Thoracic aorta (tissue), 2 donors: ENCODE data around the gene MCM5. TPM values are rescaled to one million over a fixed set of nuclear protein-coding genes. Genes with fewer than 3 reads are reported as not detected.
"Not testable (repeated sequence)": the region's sequence is repeated elsewhere in the genome, so short reads cannot be mapped to it uniquely, and the experiment has no call there.

Experiments
- ATAC-seq: fragments of 150-250 bp; one replicate; pipeline ENCODE4 v1.8.0; 2017; ENCODE audit warnings: low read depth; ENCODE audit not compliant: insufficient number of reproducible peaks, low FRiP score
- DNase-seq: peaks from one replicate; pipeline ENCODE4 v3.0.0-alpha.2; 2020; ENCODE audit warnings: low spot score
- H3K27ac ChIP-seq, 2 donors: fragments of 200-600 bp; sonication (generic); 1 replicate in 1 of 2; 2 replicates in 1 of 2; pipeline ENCODE4 v1.5.1; 2016; ENCODE audit warnings: mild to moderate bottlenecking in 2 of 2, moderate library complexity in 2 of 2
- H3K27me3 ChIP-seq: fragments of 200-600 bp; sonication (generic); replicated peaks from 2 replicates; pipeline ENCODE4 v1.6.0; 2016; ENCODE audit warnings: mild to moderate bottlenecking; ENCODE audit not compliant: insufficient read depth
- H3K36me3 ChIP-seq: fragments of 200-600 bp; sonication (generic); one replicate; pipeline ENCODE4 v1.5.1; 2016
- H3K4me1 ChIP-seq, 2 donors: fragments of 200-600 bp; sonication (generic); 1 replicate in 1 of 2; 2 replicates in 1 of 2; pipeline versions ENCODE4 v1.5.1 to v1.6.0; 2016; ENCODE audit warnings: low read depth in 2 of 2, mild to moderate bottlenecking in 1 of 2; ENCODE audit not compliant: control insufficient read depth in 1 of 2
- H3K4me3 ChIP-seq: fragments of 200-600 bp; sonication (generic); 2 replicates; pipeline ENCODE4 v1.5.1; 2016; ENCODE audit warnings: mild to moderate bottlenecking
- H3K9me3 ChIP-seq: fragments of 200-600 bp; sonication (generic); 2 replicates; pipeline ENCODE4 v1.5.1; 2016
- total RNA-seq, 2 donors: library from RNA; depleted of rRNA; stranded (reverse); fragments of >200 nt; gene quantifications; one replicate each; pipeline versions ENCODE4 v1.1.0 to v1.2.3, GENCODE V29; 2016
- TF ChIP-seq, protein P1 (sequence below): fragments of 200-600 bp; sonication (generic); IDR thresholded peaks from one replicate; pipeline ENCODE4 v1.5.1; 2019; ENCODE audit warnings: antibody characterized with exemption

Gene MCM5
- total RNA-seq, 2 donors from 2014 or later: 18.1 to 53.1 TPM

- H3K4me1 ChIP-seq: no peaks in the 10 kb centered on the region
These were observed 55.6 kb downstream of the MCM5 start for GRCh38 chr22:35455529-35455928.

GRCh38 chr22:35456757-35457156 is 56.8 kb downstream of the MCM5 start:
- ATAC-seq: no peak
- DNase-seq: no peak
- Histone ChIP-seq H3K4me1 (no peaks in the 10 kb centered on the region), H3K9me3 (no peaks in the 10 kb centered on the region), H3K4me3 (no peak overlapping the region), H3K27me3 (no peaks in the 10 kb centered on the region), H3K36me3 (no peaks in the 10 kb centered on the region), H3K27ac (no peak overlapping the region)
- TF ChIP-seq, protein P1, sequence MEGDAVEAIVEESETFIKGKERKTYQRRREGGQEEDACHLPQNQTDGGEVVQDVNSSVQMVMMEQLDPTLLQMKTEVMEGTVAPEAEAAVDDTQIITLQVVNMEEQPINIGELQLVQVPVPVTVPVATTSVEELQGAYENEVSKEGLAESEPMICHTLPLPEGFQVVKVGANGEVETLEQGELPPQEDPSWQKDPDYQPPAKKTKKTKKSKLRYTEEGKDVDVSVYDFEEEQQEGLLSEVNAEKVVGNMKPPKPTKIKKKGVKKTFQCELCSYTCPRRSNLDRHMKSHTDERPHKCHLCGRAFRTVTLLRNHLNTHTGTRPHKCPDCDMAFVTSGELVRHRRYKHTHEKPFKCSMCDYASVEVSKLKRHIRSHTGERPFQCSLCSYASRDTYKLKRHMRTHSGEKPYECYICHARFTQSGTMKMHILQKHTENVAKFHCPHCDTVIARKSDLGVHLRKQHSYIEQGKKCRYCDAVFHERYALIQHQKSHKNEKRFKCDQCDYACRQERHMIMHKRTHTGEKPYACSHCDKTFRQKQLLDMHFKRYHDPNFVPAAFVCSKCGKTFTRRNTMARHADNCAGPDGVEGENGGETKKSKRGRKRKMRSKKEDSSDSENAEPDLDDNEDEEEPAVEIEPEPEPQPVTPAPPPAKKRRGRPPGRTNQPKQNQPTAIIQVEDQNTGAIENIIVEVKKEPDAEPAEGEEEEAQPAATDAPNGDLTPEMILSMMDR: no peak

More at GRCh38 chr22:35455529-35455928, 55.6 kb downstream of the MCM5 start:
- Histone ChIP-seq H3K36me3 (no peaks in the 10 kb centered on the region), H3K9me3 (no peaks in the 10 kb centered on the region), H3K27ac (no peak overlapping the region), H3K4me3 (no peak overlapping the region), H3K27me3 (no peaks in the 10 kb centered on the region)
- ATAC-seq (no peak), DNase-seq (no peak)
- TF ChIP-seq, protein P1: no peak

- H3K36me3 ChIP-seq: no peaks in the 10 kb centered on the region
- ATAC-seq: no peak
- no peaks in the 10 kb centered on the region for H3K4me1 ChIP-seq
- H3K4me3 ChIP-seq: no peak overlapping the region
- no peaks in the 10 kb centered on the region for H3K9me3 ChIP-seq
- TF ChIP-seq, protein P1: no peak
- no peak overlapping the region for H3K27ac ChIP-seq
- H3K27me3 ChIP-seq: no peaks in the 10 kb centered on the region
- DNase-seq: no peak
These were observed 58.0 kb downstream of the MCM5 start for GRCh38 chr22:35457729-35458546.

- no peaks in the 10 kb centered on the region for H3K27me3 ChIP-seq
- no peaks in the 10 kb centered on the region for H3K4me1 ChIP-seq
- H3K27ac ChIP-seq: no peak overlapping the region
- no peak for ATAC-seq
- H3K9me3 ChIP-seq: no peaks in the 10 kb centered on the region
- H3K4me3 ChIP-seq: no peak overlapping the region
- no peaks in the 10 kb centered on the region for H3K36me3 ChIP-seq
- TF ChIP-seq, protein P1: no peak
- no peak for DNase-seq
These were observed 58.8 kb downstream of the MCM5 start for GRCh38 chr22:35458547-35459422.

DNA sequence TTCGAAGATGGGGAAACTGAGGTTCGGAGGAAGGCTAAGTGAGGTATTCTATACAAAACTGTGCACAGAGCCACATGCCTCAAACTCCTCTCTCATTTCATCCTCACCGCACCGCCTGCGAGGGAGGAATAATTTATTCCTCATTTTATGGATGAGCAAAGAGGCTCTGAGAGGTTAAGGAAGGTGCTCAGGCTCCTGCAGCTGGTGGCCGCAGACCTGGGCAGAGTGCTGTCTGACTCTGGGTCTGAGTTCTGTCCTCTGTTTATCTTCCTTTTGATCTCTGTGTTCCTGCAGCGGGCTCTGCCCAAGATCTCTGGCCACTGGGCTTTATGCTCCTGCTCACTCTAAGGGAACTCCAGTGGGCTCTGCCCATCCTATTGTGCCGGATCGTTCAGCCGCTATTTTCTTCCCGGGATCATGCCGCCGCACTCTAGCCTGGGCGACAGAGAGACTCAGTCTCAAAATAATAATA is 59.5 kb downstream of the MCM5 start:
- Histone ChIP-seq H3K9me3 (no peaks in the 10 kb centered on the region), H3K27ac (no peak overlapping the region), H3K36me3 (no peaks in the 10 kb centered on the region), H3K4me1 (no peaks in the 10 kb centered on the region), H3K27me3 (no peaks in the 10 kb centered on the region), H3K4me3 (no peak overlapping the region)
- TF ChIP-seq, protein P1: no peak
- DNase-seq: no peak
- no peak for ATAC-seq

DNA sequence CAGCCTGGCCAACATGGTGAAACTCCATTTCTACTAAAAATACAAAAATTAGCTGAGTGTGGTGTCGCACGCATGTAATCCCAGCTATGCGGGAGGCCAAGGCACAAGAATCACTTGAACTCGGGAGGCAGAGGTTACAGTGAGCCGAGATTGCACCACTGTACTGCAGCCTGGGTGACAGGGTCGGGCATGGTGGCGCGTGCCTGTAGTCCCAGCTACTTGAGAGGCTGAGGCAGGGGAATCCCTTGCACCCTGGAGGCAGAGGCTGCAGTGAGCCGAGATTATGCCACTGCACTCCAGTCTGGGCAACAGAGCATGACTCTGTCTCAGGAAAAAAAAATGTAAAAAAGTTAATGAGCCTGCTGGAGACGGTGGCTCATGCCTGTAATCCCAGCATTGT is 60.0 kb downstream of the MCM5 start:
- not testable (repeated sequence) for DNase-seq, ATAC-seq, H3K27ac ChIP-seq, H3K9me3 ChIP-seq, H3K27me3 ChIP-seq, H3K36me3 ChIP-seq, H3K4me3 ChIP-seq, H3K4me1 ChIP-seq
